HCT116 (cell line): ENCODE measurements around the gene KAZN.

ENCODE experiments used
- ATF3 ChIP-seq: IDR thresholded peaks from 2 replicates; pipeline ENCODE4 v1.6.1; 2012
- CTCF ChIP-seq, 3 experiments: fragments of 200-600 bp in 1 of 3; sonication (generic) in 1 of 3; IDR thresholded peaks in 2 of 3; conservative IDR thresholded peaks in 1 of 3; 2 replicates each; pipeline ENCODE4 v1.5.1; 2012 to 2017; ENCODE audit warnings: low read depth in 2 of 3, low read length in 2 of 3, antibody characterized with exemption in 1 of 3, borderline replicate concordance in 1 of 3, control low read depth in 1 of 3, mild to moderate bottlenecking in 1 of 3, mixed read lengths in 1 of 3, mixed run types in 1 of 3, moderate library complexity in 1 of 3; ENCODE audit not compliant: insufficient read depth in 1 of 3
- EZH2 ChIP-seq: fragments of 200-600 bp; sonication (generic); IDR thresholded peaks from 2 replicates; pipeline ENCODE4 v1.6.1; 2017; ENCODE audit warnings: antibody characterized with exemption, mixed run types
- EZH2phosphoT487 ChIP-seq: fragments of 200-600 bp; IDR thresholded peaks from 2 replicates; pipeline ENCODE4 v1.6.1; 2018; ENCODE audit warnings: antibody characterized with exemption, borderline replicate concordance
- FOSL1 ChIP-seq: IDR thresholded peaks from 2 replicates; pipeline ENCODE4 v1.6.1; 2012; ENCODE audit warnings: low read depth
- JUND ChIP-seq: IDR thresholded peaks from 2 replicates; pipeline ENCODE4 v1.6.1; 2012
- MAX ChIP-seq: IDR thresholded peaks from 2 replicates; pipeline ENCODE4 v1.6.1; 2012
- POLR2A ChIP-seq: IDR thresholded peaks from 2 replicates; pipeline ENCODE4 v1.7.0; 2011; ENCODE audit warnings: borderline replicate concordance; ENCODE audit not compliant: insufficient read depth, insufficient read length; ENCODE audit errors: extremely low read depth
- POLR2AphosphoS5 ChIP-seq: IDR thresholded peaks from 2 replicates; pipeline ENCODE4 v1.6.1; 2011; ENCODE audit warnings: mild to moderate bottlenecking, low read depth, low read length, moderate library complexity
- REST ChIP-seq: IDR thresholded peaks from 2 replicates; pipeline ENCODE4 v1.6.1; 2012; ENCODE audit warnings: low read depth
- ZBTB33 ChIP-seq: IDR thresholded peaks from 2 replicates; pipeline ENCODE4 v1.6.1; 2011; ENCODE audit warnings: mild to moderate bottlenecking, low read length, moderate library complexity; ENCODE audit not compliant: insufficient replicate concordance; ENCODE audit errors: extremely low read depth

GRCh38 chr1:14739082-14739832 is 140.8 kb downstream of the KAZN start:
- TF ChIP-seq EZH2 = no peak
- no peak for TF ChIP-seq JUND
- no peak for TF ChIP-seq POLR2A
- TF ChIP-seq CTCF (IDR thresholded peaks at IDR 0.05 in 2 of 3, conservative IDR thresholded peaks at IDR 0.05 in 1 of 3; ENCODE audit: borderline replicate concordance in 1 of 3, insufficient read depth in 1 of 3, low read depth in 2 of 3, low read length in 2 of 3) = no peak
- no peak for TF ChIP-seq POLR2AphosphoS5
- no peak for TF ChIP-seq EZH2phosphoT487
- TF ChIP-seq REST = no peak
- TF ChIP-seq MAX = no peak
- TF ChIP-seq ATF3 = no peak
- TF ChIP-seq ZBTB33 = no peak
- TF ChIP-seq FOSL1 = no peak
